HEK293 (cell line): ENCODE measurements around the gene CYP2B6.

ENCODE experiments used
- CTCF ChIA-PET: fragments of 350-600 bp; formaldehyde crosslinking; extraction: SDS; loops from one replicate; lab custom pipeline; 2021; ENCODE audit warnings: antibody characterized with exemption; lab: Yijun Ruan, JAX
- POLR2A ChIA-PET: fragments of 300-600 bp; formaldehyde crosslinking; extraction: SDS; loops from one replicate; lab custom pipeline; 2020; ENCODE audit warnings: antibody characterized with exemption, inconsistent platforms; lab: Yijun Ruan, JAX
- H3K27ac ChIP-seq: fragments of 200-500 bp; sonication (Bioruptor generic); 2 replicates; pipeline ENCODE4 v1.5.1; 2014; ENCODE audit warnings: low read depth, low read length, control low read depth, inconsistent platforms; ENCODE audit errors: extremely low read depth
- H3K36me3 ChIP-seq, 2 experiments: fragments of 200-500 bp in 1 of 2; sonication (Bioruptor generic) in 1 of 2; 1 replicate in 1 of 2; 2 replicates in 1 of 2; pipeline ENCODE4 v1.5.1; 2014 to 2017; ENCODE audit warnings: inconsistent platforms in 2 of 2, low read length in 2 of 2; ENCODE audit not compliant: control insufficient read depth in 2 of 2, insufficient read depth in 1 of 2
- H3K4me1 ChIP-seq: fragments of 200-500 bp; sonication (Bioruptor generic); 2 replicates; pipeline ENCODE4 v1.5.1; 2014; ENCODE audit warnings: mild to moderate bottlenecking, low read length, inconsistent platforms; ENCODE audit not compliant: control insufficient read depth, insufficient read depth
- H3K4me3 ChIP-seq: 2 replicates; pipeline ENCODE4 v1.5.1; 2011; ENCODE audit warnings: low read depth, mild to moderate bottlenecking, control low read depth, low read length, moderate library complexity
- H3K9me3 ChIP-seq: fragments of 200-500 bp; sonication (Bioruptor generic); 2 replicates; pipeline ENCODE4 v1.5.1; 2014; ENCODE audit warnings: low read depth, low read length, inconsistent platforms; ENCODE audit not compliant: control insufficient read depth, insufficient read depth
- HOXA7 ChIP-seq: sonication (generic); formaldehyde crosslinking; IDR thresholded peaks from 2 replicates; pipeline ENCODE4 v1.8.1; 2022; ENCODE audit warnings: missing genetic modification reagents, borderline replicate concordance
- HOXD13 ChIP-seq: sonication (generic); formaldehyde crosslinking; IDR thresholded peaks from 2 replicates; pipeline ENCODE4 v1.8.0; 2022; ENCODE audit warnings: missing genetic modification reagents, borderline replicate concordance
- KLF1 ChIP-seq: fragments of 450-650 bp; formaldehyde crosslinking; IDR thresholded peaks from 2 replicates; pipeline ENCODE4 v1.5.1; 2016; ENCODE audit warnings: missing biosample characterization, missing genetic modification characterization
- MEIS1 ChIP-seq: sonication (generic); formaldehyde crosslinking; IDR thresholded peaks from 2 replicates; pipeline ENCODE4 v1.8.1; 2022; ENCODE audit warnings: missing genetic modification reagents, mild to moderate bottlenecking, borderline replicate concordance
- PRDM1 ChIP-seq: fragments of 450-650 bp; formaldehyde crosslinking; IDR thresholded peaks from 2 replicates; pipeline ENCODE4; 2016; ENCODE audit warnings: missing biosample characterization, missing genetic modification characterization
- RBAK ChIP-seq: fragments of 450-650 bp; formaldehyde crosslinking; IDR thresholded peaks from 2 replicates; pipeline ENCODE4 v1.5.1; 2016; ENCODE audit warnings: missing biosample characterization, missing genetic modification characterization
- SETDB1 ChIP-seq: IDR thresholded peaks from one replicate; pipeline ENCODE4 v1.6.1; 2017; ENCODE audit warnings: mild to moderate bottlenecking, low read length, moderate library complexity, mixed read lengths; ENCODE audit not compliant: insufficient read length
- SP3 ChIP-seq: fragments of 450-650 bp; formaldehyde crosslinking; IDR thresholded peaks from 2 replicates; pipeline ENCODE4 v1.5.1; 2016; ENCODE audit warnings: missing biosample characterization, missing genetic modification characterization
- SP7 ChIP-seq: fragments of 450-650 bp; formaldehyde crosslinking; IDR thresholded peaks from 2 replicates; pipeline ENCODE4 v1.5.1; 2016; ENCODE audit warnings: missing biosample characterization, missing genetic modification characterization
- YY1 ChIP-seq: fragments of 450-650 bp; formaldehyde crosslinking; IDR thresholded peaks from 2 replicates; pipeline ENCODE4 v1.5.1; 2018; ENCODE audit warnings: missing biosample characterization, missing genetic modification characterization
- ZFP41 ChIP-seq: fragments of 450-650 bp; formaldehyde crosslinking; IDR thresholded peaks from 2 replicates; pipeline ENCODE4 v1.5.1; 2016; ENCODE audit warnings: missing biosample characterization, missing genetic modification characterization, borderline replicate concordance
- ZNF146 ChIP-seq: fragments of 450-650 bp; formaldehyde crosslinking; IDR thresholded peaks from 2 replicates; pipeline ENCODE4 v1.5.1; 2016; ENCODE audit warnings: missing biosample characterization, missing genetic modification characterization
- ZNF148 ChIP-seq: fragments of 450-650 bp; formaldehyde crosslinking; IDR thresholded peaks from 2 replicates; pipeline ENCODE4 v1.5.0; 2017; ENCODE audit warnings: missing biosample characterization, missing genetic modification characterization, borderline replicate concordance
- ZNF214 ChIP-seq: fragments of 450-650 bp; formaldehyde crosslinking; IDR thresholded peaks from 2 replicates; pipeline ENCODE4 v1.5.1; 2017; ENCODE audit warnings: missing biosample characterization, mild to moderate bottlenecking, missing genetic modification characterization, borderline replicate concordance
- ZNF221 ChIP-seq: fragments of 450-650 bp; formaldehyde crosslinking; IDR thresholded peaks from 2 replicates; pipeline ENCODE4 v1.5.1; 2017; ENCODE audit warnings: missing biosample characterization, missing genetic modification characterization, borderline replicate concordance
- ZNF239 ChIP-seq: fragments of 450-650 bp; formaldehyde crosslinking; IDR thresholded peaks from 2 replicates; pipeline ENCODE4 v1.5.1; 2016; ENCODE audit warnings: missing biosample characterization, missing genetic modification characterization
- ZNF266 ChIP-seq: fragments of 450-650 bp; formaldehyde crosslinking; IDR thresholded peaks from 2 replicates; pipeline ENCODE4 v1.5.1; 2016; ENCODE audit warnings: missing biosample characterization, missing genetic modification characterization, low read depth
- ZNF324 ChIP-seq: fragments of 450-650 bp; formaldehyde crosslinking; IDR thresholded peaks from 2 replicates; pipeline ENCODE4 v1.5.1; 2016; ENCODE audit warnings: missing biosample characterization, missing genetic modification characterization
- ZNF366 ChIP-seq: fragments of 450-650 bp; formaldehyde crosslinking; conservative IDR thresholded peaks from 2 replicates; pipeline ENCODE4 v1.5.1; 2016; ENCODE audit warnings: missing biosample characterization, missing genetic modification characterization
- ZNF398 ChIP-seq: fragments of 450-650 bp; formaldehyde crosslinking; IDR thresholded peaks from 2 replicates; pipeline ENCODE4 v1.5.1; 2017; ENCODE audit warnings: missing biosample characterization, missing genetic modification characterization
- ZNF530 ChIP-seq: fragments of 450-650 bp; formaldehyde crosslinking; IDR thresholded peaks from 2 replicates; pipeline ENCODE4 v1.5.1; 2016; ENCODE audit warnings: low read depth, missing biosample characterization, missing genetic modification characterization
- ZNF544 ChIP-seq: fragments of 450-650 bp; formaldehyde crosslinking; IDR thresholded peaks from 2 replicates; pipeline ENCODE4 v1.5.0; 2017; ENCODE audit warnings: missing biosample characterization, missing genetic modification characterization
- ZNF549 ChIP-seq: fragments of 450-650 bp; IDR thresholded peaks from 2 replicates; pipeline ENCODE4 v1.5.1; 2018; ENCODE audit warnings: missing biosample characterization, missing genetic modification characterization, mild to moderate bottlenecking, inconsistent platforms, moderate library complexity
- ZNF585B ChIP-seq: fragments of 450-650 bp; formaldehyde crosslinking; IDR thresholded peaks from 2 replicates; pipeline ENCODE4 v1.5.1; 2016; ENCODE audit warnings: missing biosample characterization, missing genetic modification characterization
- ZNF645 ChIP-seq: fragments of 450-650 bp; formaldehyde crosslinking; IDR thresholded peaks from 2 replicates; pipeline ENCODE4; 2016; ENCODE audit warnings: missing biosample characterization, missing genetic modification characterization
- ZNF654 ChIP-seq: fragments of 450-650 bp; formaldehyde crosslinking; IDR thresholded peaks from 2 replicates; pipeline ENCODE4 v1.5.1; 2016; ENCODE audit warnings: low read depth, missing biosample characterization, missing genetic modification characterization
- ZNF701 ChIP-seq: fragments of 450-650 bp; formaldehyde crosslinking; IDR thresholded peaks from 2 replicates; pipeline ENCODE4 v1.5.1; 2016; ENCODE audit warnings: missing biosample characterization, missing genetic modification characterization

The CYP2B6 gene

GRCh38 chr19:40945645-40946044, 45.4 kb upstream of the CYP2B6 start:
- H3K9me3 ChIP-seq = peaks cover 4% of the 10 kb centered on the region
- no peak overlapping the region for H3K4me3 ChIP-seq
- ChIA-PET CTCF (interaction anchor here (0.7 to 1.2 kb wide), 4 partner anchors 13 to 312 kb away, joined by 3 to 7 read pairs (median 5); no protein-coding TSS in a partner anchor), POLR2A (no interaction called here)
- H3K27ac ChIP-seq = no peak overlapping the region
- no peaks in the 10 kb centered on the region for H3K36me3 ChIP-seq
- H3K4me1 ChIP-seq = no peaks in the 10 kb centered on the region
- TF ChIP-seq ZNF549 (peak; percentile 99), SP3 (no peak), SETDB1 (peak; percentile 38)

- CTCF ChIA-PET = interaction anchor here (1.0 kb wide), 1 partner anchor 197 kb away, joined by 4 read pairs; no protein-coding TSS in a partner anchor
- TF ChIP-seq ZNF148 (tag by site-specific recombination) = 0 out of 2 replicates have a peak, but pooled peaks have one; percentile 64
- peak; percentile 79 for TF ChIP-seq PRDM1 (tag by site-specific recombination)
- no peak for TF ChIP-seq ZNF214 (tag by site-specific recombination)
- TF ChIP-seq ZNF398 = peak; percentile 29; the same call in 1 of the 2 replicates
- TF ChIP-seq KLF1 = no peak
- TF ChIP-seq ZNF366 = peak; percentile 66
- TF ChIP-seq ZNF585B (tag by site-specific recombination) = no peak
- 0 out of 2 replicates have a peak, but pooled peaks have one; percentile 29 for TF ChIP-seq ZNF701 (tag by site-specific recombination)
- Histone ChIP-seq H3K4me1 (no peaks in the 10 kb centered on the region), H3K4me3 (no peak overlapping the region), H3K27ac (no peak overlapping the region), H3K9me3 (peaks cover 4% of the 10 kb centered on the region), H3K36me3 (no peaks in the 10 kb centered on the region)
- POLR2A ChIA-PET = interaction anchor here (0.8 kb wide), 1 partner anchor 8 kb away, joined by 6 read pairs; no protein-coding TSS in a partner anchor
These were observed 44.0 kb upstream of the CYP2B6 start for GRCh38 chr19:40947114-40947513.

GRCh38 chr19:40947573-40947972, 43.5 kb upstream of the CYP2B6 start:
- POLR2A ChIA-PET = interaction anchor here (0.8 kb wide), 1 partner anchor 9 kb away, joined by 6 read pairs; no protein-coding TSS in a partner anchor
- CTCF ChIA-PET = interaction anchor here (1.0 kb wide), 2 partner anchors 197 to 286 kb away, joined by 4 read pairs; no protein-coding TSS in a partner anchor
- Histone ChIP-seq H3K9me3 (peaks cover 4% of the 10 kb centered on the region), H3K36me3 (no peaks in the 10 kb centered on the region), H3K4me1 (no peaks in the 10 kb centered on the region), H3K27ac (no peak overlapping the region), H3K4me3 (no peak overlapping the region)
- TF ChIP-seq ZNF654 (tag by site-specific recombination) (no peak), ZNF324 (no peak), ZFP41 (tag by site-specific recombination) (no peak), ZNF530 (no peak), ZNF221 (tag by site-specific recombination) (no peak), ZNF544 (tag by site-specific recombination) (no peak), YY1 (no peak), ZNF146 (tag by site-specific recombination) (no peak), ZNF239 (tag by site-specific recombination) (no peak), ZNF266 (tag by site-specific recombination) (no peak), RBAK (no peak), MEIS1 (CRISPR knock-in tag) (no peak), HOXA7 (CRISPR knock-in tag) (no peak), SP7 (no peak), ZNF645 (tag by site-specific recombination) (no peak), HOXD13 (CRISPR knock-in tag) (no peak)
